HG02759 (cell line): ENCODE measurements around the gene B3GNT5.

Experiments used
- ATAC-seq: cut with Tn5 transposase; IDR thresholded peaks from one replicate; pipeline ENCODE4 v1.9.1; 2021; ENCODE audit warnings: mild to moderate bottlenecking, moderate library complexity; ENCODE audit not compliant: unreplicated experiment

The B3GNT5 gene, protein sequence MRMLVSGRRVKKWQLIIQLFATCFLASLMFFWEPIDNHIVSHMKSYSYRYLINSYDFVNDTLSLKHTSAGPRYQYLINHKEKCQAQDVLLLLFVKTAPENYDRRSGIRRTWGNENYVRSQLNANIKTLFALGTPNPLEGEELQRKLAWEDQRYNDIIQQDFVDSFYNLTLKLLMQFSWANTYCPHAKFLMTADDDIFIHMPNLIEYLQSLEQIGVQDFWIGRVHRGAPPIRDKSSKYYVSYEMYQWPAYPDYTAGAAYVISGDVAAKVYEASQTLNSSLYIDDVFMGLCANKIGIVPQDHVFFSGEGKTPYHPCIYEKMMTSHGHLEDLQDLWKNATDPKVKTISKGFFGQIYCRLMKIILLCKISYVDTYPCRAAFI

DNA sequence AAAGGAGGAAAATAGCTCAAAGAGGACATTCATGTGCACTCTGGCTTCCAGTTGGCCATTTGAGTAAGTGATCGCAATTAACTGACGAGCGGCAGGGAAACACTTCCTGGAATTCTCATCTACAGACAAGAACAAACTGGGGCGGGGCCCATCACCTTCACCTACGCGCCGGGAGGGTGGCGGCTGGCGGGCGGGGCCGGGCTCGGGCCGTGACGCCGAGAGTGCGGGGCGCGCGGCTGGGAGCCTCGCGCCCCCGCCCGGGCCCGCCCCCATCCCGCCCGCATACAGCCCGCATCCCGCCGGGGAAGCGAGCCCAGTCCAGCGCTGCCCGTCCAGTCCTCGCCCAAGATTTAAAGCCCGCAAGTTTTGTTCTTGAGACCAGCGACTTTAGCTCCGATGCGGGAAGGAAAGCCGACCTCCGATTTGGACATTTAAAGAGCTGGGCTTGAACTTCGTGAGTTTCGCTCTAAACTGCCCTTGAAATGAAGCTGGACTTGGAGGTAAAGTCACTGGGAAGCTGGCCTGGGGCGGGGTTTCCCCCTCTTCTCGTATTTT, at the start of gene B3GNT5:
Gene B3GNT5, plus strand, starts transcription at position 281 of the 555 bp plus-strand sequence. CDS start 16,546 bp downstream, outside the sequence.
- no peak for ATAC-seq

DNA sequence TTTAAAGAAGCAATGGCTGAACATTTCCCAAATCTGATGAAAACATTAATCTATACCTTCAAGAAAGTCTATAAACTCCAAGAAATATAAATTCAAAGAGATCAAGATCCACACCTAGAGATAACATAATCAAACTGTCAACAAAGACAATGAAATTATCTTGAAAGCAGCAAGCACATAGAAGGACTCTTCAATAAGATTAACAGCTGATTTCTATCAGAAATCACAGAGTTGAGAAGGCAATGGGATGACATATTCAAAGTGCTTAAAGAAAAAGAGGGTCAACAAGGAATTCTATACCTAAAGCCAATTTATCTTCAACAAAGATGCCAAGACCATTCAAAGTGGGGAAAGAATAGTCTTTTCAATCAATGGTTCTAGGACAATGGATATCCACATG, 49.4 kb upstream of the B3GNT5 start:
- no peak for ATAC-seq

DNA sequence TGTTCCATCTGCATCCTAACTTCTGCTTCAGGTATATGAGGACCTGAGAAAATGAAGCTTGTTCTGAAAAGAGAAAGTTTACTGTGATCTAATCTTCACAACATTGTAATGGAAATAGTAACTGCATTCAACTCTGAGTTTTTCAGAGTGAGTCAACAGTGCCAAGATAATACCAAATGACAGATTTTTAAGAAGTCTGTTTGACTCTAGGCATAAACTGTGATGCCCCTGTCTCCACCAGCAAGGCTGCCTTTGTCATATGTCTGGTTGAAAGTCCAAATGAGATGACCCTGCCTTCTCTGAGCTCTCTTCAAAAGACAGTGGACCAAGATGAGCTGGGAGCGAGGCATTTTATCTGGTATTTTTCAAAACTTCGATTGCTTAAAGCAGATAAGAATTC, 44.8 kb upstream of the B3GNT5 start:
- no peak for ATAC-seq

DNA sequence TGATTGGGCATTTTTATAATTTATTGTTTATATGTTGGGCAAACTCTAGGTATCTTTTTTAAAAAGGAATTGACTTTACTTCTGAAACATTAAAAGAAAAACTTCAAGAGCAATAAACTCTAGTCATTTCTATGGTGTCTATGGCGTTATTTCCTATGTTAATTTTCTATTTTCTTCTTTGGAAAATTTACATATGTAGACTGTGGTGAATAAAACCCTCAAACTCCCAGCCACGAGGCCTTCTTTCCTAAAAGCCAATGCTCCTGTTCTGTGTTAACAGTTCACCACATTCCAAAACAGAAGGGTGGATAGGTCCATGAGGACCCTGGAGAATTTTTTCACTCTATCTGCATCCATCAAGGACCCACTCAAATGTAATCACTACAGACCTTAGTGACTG, 44.3 kb upstream of the B3GNT5 start:
- ATAC-seq = no peak

DNA sequence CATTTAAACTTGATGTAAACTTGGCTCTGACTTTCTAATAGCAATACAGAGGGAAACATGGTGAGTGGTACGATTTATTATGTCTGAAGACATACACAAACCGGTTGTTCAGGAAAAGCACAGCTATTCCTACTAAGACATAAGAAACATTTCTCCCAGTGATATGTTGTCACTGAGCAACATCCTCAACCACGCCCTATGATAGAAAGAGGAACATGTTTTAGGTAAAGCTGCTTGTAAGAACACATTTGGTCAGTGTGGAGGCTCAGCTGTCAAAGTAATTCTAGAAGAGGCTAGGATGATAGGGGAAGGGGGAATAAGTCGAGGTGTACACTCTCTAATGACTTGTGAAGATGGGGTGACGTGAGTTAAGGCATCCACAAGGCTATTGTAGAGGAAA, 42.7 kb upstream of the B3GNT5 start:
- no peak for ATAC-seq

DNA sequence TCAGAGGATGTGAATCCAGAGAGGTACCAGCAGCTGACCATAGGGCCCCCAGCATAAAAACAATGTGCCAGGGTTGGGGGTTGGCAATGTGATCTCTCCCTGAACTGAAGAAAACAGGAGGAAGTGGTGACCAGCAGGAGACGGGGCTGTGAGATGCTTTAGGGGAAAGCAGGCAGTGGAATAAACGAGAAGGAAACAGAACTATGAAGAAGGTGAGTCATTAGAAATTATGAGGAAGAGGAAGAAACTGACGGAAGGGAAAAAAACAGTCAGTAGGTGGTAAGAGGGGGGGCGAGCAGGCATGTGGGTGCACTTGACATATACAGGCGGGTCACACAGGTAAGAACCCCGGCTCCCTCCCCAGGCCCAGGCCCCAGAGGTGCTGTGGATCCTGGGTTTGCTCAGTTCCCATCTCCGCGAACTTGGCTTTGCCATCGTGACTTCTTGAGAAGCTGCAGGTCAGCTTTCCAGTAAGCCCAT, 42.2 kb upstream of the B3GNT5 start:
- no peak for ATAC-seq

DNA sequence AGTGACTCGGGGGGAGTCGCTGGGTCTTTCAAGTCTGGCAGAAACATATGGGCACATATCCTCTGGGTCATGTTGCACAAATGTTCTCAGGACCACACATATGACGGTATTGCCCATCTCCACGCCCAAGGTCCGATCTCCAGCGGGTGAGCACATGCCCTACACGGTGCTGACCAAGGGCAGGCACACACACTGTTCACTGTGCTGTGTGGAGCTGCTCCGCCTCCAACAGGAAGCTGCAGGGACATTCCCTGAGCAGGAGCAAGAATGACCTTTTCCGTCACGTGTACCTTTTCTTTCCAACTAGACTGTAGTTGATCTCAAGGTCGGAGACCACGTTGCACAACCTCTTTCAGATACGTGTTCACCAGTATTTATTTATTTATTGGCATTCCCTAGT, 41.7 kb upstream of the B3GNT5 start:
- ATAC-seq = no peak

DNA sequence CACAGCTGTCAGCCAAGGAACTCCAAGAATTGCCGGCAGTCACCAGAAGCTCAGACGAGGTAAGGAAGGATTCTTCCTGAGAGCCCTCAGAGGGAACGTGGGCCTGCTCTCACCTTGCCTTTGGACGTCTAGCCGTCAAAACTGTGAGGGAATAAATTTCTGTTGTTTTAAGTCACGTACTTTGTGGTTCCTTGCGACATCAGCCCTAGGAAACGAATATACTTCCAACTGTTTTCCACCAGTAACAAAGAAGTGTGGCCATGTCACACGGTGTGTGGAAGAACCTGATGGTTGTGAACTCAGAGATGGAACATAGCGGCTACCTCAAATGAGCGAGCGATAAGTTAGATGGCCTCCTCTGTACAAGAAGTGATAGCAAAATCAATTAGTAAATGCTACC, 41.0 kb upstream of the B3GNT5 start:
- ATAC-seq = no peak

DNA sequence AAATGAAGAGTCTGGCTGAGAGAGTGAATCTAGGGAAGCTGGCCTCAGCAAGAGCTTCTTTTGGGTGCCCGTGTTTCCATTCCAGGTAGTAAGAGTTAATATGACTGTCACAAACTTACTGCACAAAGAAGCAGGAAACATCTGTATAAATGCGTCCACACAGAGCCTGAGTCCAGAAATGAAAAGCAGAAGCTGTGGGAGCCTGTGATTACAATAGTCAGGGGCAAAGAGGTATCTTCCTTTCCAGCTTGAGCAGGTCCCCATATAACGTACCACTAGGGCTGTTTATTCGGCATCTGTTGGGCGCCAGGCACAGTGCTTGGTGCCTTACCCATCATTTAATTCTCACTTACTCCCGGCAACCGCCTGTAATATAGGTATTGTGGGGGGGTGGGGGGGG, 40.5 kb upstream of the B3GNT5 start:
- no peak for ATAC-seq

DNA sequence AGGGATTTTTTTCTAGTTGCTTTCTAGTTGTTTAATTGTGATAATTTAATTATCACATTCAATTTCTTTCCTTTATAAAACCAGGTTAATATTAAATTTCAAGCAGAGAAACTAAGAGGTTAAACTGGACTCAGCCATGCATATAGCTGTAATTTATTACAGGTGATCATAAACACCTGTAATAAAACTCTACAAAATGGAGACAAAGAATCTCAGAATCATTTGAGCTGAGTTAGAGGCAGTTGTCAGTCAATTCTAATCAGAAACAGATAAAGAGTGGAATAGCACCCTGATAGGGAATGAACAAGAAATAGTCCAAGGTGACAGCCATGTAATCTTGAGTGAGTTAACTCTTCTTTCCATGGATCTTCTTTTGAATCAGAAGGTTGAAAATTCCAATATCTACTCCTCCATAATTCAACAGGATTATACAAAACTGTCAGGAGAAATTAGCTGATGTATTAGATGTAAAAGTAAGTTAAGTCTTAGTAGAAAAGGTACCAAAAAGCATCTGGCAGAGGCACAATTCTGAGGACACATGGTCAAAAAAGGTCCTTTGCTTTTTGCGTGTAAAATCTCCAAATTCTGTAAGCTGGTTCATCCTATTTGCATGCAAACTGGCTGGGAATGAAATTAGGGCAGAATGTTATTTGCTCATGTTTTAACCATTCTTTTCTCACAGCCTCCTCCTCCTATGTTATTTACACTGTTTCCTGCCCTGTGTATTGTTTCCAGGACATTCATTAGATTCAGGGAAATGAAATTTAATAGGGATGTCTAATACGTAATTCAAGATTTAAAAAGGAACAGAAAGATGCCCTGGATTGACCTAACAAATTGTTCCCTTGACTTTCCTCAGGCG, 39.4 kb upstream of the B3GNT5 start:
- ATAC-seq = no peak

DNA sequence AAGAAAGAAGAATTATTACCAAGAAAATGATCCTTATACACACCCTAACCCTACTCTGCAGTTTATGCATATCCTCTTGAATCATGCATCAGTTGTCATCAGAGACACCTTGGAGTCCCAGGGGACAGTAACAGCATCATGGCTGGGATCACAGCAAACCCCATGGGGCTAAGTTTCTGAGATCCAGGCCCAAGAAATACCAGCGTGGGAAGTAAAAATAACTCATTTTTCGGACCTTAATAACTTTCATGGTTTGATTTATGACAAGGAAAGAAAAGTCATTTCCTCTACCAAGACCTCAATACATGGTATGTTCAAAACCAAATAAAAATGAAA, 38.8 kb upstream of the B3GNT5 start:
- ATAC-seq = no peak

DNA sequence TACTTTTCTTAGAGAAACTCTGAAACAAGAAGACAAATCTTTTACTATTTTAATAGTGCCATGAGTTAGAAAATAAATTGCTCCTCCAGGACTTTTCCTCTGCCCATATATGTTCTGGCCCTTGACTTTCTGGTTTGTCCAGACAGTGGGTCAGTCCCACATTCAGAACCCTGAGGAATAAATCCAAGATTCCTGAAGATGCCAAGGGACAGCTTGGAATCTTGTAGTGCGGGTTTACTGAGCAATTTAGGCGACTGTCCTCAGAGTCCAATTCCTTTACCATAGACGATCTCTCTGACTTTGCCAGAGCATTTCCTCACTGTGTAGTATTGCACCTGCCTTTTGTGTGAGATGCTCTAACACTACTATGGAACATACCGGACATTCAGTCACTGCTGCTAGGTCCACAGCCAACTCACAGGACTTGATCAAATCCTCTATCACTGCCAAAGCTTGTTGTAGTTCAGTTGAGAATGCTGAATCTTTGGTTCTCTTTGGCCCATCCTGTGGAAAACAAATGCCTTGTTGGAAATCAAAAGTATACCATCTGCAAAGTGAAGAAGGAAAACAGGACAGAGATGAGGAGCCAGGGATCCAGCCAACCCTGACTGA, 37.4 kb upstream of the B3GNT5 start:
- no peak for ATAC-seq

DNA sequence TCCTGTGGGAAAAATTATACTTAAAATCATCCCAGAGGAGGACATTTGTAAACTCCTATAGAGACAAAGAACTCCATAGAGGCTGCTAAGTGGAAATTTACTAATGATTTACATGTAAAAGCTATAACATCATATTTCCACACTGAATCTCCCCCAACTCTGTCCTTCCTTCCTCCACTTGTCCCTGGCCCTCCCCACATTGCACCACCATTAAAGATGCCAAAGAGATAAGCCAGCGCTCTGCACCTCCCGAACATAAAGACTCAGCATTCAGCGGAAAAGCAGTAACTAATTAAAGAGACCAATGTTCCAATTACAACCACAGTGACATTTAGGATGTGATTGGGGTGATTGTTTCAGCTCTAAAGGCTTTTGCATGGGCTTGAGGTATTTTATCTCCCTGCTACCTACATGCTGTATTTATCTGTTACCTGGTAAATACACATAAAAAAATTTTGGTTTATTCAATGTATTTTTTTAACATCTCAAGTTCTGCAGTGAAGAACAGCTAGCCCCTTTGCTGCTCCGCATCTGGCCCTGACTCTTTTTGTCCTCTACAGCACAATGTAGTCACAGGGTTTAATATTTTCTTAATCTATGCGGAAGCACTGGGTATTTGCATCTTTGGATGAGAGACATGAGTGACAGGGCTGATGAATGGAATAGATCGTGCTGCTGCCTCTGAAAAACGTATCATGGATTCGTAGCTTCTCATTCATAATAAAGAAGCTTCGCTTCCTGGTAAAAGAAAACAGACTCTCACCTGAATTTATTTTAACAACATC, 35.3 kb upstream of the B3GNT5 start:
- no peak for ATAC-seq

DNA sequence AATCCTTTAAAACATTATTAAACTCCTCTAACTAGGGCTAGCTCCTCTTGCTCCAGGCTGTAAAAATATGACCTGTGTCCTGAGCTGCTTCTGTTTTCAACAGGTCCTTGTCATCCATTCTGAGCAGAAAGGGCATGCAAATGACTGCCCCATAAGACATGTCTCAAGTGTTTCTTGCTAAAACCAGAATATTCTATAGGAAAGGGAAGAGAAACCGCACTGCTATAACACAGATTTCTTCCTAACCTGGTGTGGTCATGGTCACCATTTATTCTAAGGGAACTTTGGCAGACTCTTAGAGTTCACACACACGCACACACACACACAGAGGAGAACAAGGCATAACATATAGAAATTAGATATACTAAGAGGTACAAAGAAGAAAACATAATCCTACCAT, 34.2 kb upstream of the B3GNT5 start:
- no peak for ATAC-seq

DNA sequence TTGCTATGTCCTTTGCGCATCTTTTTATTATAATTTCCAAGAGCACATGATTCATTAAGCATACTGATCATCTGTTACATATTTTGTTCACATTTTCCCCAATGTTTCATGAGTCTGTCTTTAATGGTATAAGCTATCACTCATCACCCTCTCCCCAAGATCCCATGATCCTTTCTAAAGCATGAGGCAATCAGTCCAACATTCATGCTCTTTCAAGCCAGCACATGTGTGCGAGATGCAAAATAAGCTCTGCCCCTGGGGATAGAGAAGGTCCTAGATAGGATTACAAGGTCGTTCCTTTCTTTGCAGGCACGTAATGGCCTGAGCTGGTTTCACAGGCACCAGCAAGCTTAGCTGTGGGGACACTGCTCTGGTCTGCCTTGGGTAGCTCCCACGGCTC, 32.2 kb upstream of the B3GNT5 start:
- no peak for ATAC-seq

DNA sequence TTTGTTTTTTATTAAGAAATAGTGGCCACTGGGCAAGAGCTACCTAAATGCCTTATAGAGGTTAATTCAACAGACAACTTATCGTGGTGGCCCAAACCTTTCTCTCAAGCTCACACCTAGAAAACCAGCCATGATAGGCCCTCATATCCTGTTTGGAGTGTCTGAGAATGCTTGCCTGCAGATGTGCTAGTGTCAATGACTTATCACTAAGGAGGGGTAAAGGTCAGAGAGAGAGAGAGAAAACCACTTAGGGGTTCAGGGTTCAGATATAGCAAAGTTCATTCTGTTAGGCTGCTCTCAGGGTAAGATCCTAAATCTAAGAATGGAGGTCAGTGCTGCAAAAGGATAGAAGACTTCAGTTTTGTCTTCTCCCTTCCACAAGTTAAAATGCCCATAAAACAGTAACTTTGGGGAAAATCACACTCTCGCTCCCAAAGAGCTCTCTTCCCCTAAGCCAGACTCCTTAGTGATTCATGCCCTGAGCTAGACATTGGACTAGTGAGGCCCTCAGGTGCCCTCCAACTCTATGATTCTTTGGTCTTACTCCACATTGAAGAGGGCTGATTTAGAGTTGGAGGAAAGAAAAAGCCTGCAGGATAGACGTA, 30.3 kb upstream of the B3GNT5 start:
- ATAC-seq = no peak

DNA sequence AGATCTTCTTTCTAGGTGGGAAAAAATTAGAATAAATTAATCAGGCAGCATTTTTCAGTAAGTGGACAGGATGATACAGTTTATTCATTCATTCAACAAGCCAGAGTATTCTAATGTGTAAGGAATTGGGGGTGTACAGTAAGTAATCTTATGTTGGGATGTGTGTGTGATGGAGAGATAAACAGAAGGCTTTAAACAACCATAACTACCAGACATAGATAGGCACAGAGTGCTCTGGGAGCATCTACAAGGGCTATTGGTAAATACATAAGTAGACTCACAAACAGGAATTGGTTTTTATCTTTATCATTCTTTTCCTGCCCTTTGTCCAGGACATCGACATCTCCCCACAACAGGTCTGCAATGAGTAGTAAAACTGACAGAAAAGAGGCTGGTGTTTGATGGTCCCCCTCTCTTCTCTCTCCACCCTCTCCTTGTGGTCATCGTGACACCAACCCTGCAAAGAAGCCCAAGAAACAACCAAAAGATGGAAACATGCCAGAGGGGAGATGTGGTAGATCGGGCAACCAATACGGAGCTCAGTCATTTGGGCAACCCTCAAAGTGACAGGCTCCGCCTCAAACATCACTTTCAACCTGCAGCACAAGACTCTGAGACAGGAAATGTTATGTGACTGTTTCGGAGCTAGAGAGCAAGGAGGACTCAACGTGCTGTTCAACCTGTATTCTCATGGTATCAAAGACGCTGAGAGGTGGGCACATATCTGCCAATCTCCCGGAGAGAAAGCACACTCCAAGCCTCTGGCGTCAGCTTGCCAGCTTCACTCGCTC, 28.7 kb upstream of the B3GNT5 start:
- no peak for ATAC-seq

DNA sequence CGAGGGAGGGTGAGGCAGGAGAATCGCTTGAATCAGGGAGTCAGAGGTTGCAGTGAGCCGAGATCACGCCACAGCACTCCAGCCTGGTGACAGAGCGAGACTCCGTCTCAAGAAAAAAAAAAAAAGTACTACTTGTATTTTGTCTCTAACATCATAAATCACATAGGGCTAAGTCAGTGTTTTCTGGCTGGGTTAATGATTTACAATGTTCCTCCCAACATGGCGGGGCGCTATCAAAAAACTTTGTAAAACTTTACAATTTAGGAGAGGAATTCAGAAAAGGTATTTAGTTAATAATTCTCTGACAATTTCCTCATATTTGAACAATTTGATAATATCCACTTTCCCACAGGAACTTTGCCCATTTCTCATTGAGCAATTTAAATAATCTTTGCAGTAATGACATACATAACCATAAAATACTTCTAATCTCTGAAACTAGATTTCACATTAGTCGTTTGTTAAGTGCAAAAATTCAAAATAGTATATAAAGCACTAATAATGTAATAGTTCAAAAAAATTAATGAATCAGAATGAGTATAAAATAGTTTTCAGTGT, 26.6 kb upstream of the B3GNT5 start:
- no peak for ATAC-seq

DNA sequence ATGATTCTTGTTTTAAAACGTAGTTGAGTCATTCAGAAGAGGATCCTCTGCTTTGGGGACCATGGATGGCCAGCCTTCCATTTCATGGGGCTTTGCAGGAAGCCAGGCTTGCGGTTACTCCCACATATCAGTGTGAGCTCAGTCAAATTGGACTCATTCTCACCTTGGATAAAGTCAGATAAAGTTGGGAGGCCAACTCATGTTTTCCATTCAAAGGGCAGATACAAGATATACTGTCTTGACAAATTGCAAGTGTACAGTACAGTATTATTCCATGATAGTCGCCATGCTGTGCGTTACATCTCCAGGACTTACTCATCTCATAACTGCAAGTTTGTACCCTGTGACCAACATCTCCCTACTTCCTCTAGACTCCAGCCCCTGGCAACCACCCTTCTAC, 25.5 kb upstream of the B3GNT5 start:
- no peak for ATAC-seq
